ENCODE results near the gene TMIGD3. TPM values are rescaled to one million over a fixed set of nuclear protein-coding genes. Genes with fewer than 3 reads are reported as not detected.

Gene TMIGD3
- total RNA-seq, 4 donors from 2014 or later: 0.27 to 0.95 TPM; not detected in 2

DNA sequence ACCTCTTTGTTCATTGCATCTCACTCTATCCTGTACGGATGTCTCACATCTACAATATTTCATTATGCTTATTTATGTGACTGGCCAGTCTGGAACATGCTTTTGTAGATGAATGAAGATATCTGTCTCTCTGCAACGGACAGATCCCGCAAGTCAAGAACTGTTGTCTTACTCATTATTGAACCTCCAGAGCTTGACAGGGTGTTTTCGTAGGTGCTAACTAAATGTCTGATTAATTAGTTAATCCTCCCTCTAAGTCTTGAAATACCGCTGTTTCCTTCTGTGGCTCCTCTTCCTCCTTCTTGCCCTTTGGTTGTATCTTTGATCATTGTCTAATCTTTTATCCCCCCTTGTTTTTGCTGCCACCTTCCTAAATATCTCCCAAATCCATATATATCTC lies 32.8 kb downstream of the TMIGD3 start:
- H3K27me3 ChIP-seq: no peaks in the 10 kb centered on the region
- H3K9me3 ChIP-seq: no peaks in the 10 kb centered on the region
- H3K4me1 ChIP-seq: no peaks in the 10 kb centered on the region
- H3K36me3 ChIP-seq: peaks cover 0 to 9% (median 6%) of the 10 kb centered on the region in 4 donors
- TF ChIP-seq POLR2A (IDR thresholded peaks at IDR 0.05): no peak
- no peak for TF ChIP-seq CTCF (IDR thresholded peaks at IDR 0.05)
- no peak for TF ChIP-seq POLR2AphosphoS5 (IDR thresholded peaks at IDR 0.05)
- no peak for TF ChIP-seq EP300 (IDR thresholded peaks at IDR 0.05; ENCODE audit: low read depth)
- no peak overlapping the region for H3K4me3 ChIP-seq
- in situ Hi-C loops (cut with MboI; ENCODE audit: low pct_ligation_motif_present in 1 of 4, low pct_unique_long_range_greater_than_20kb in 1 of 4, low sequenced_read_pairs in 3 of 4) (no loop called here), intact Hi-C loops (cut with DNase I; ENCODE audit: low total_unique reads) (no loop called here)
- 78 to 83% methylated on average over 5 of the region's 5 CpGs for WGBS, 2 donors (ENCODE audit: low coverage in 1 of 2)
- H3K27ac ChIP-seq: peak overlapping the region; percentile 32 to 56 (median 45)
- DNase-seq: no peak

GRCh38 chr1:111469539-111469938 lies 33.9 kb downstream of the TMIGD3 start:
- in situ Hi-C loops (cut with MboI; ENCODE audit: low pct_ligation_motif_present in 1 of 4, low pct_unique_long_range_greater_than_20kb in 1 of 4, low sequenced_read_pairs in 3 of 4): no loop called here
- TF ChIP-seq EP300 (IDR thresholded peaks at IDR 0.05; ENCODE audit: low read depth) (no peak), CTCF (IDR thresholded peaks at IDR 0.05) (no peak), POLR2AphosphoS5 (IDR thresholded peaks at IDR 0.05) (no peak), POLR2A (IDR thresholded peaks at IDR 0.05) (no peak)
- intact Hi-C loops (cut with DNase I; ENCODE audit: low total_unique reads): no loop called here
- DNase-seq: no peak
- no peaks in the 10 kb centered on the region for H3K27me3 ChIP-seq
- no peak overlapping the region for H3K4me3 ChIP-seq
- no peaks in the 10 kb centered on the region for H3K9me3 ChIP-seq
- no peak overlapping the region for H3K27ac ChIP-seq
- peaks cover 0 to 14% (median 7%) of the 10 kb centered on the region in 4 donors for H3K36me3 ChIP-seq
- H3K4me1 ChIP-seq: no peaks in the 10 kb centered on the region

DNA sequence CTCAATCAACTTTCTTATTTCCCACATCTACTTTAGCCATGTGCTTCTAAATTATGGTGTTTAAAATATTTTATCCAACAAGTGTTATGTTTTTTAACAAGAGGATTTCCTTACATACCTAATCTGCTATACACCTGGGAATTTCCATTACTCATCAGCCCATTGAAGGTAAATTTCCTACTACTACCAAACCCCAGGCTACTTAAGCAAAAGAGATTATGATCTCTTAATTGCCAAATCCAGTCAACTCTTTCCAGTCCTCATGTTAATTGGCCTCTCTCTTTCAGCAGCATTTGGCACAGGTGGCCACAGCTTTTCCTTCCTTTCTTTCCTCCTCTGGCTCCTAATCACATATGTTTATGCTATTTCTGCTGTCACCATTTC lies 34.7 kb downstream of the TMIGD3 start:
- H3K36me3 ChIP-seq: peaks cover 0 to 14% (median 7%) of the 10 kb centered on the region in 4 donors
- H3K9me3 ChIP-seq: no peaks in the 10 kb centered on the region
- no peak overlapping the region for H3K27ac ChIP-seq
- no peak for DNase-seq
- no peak overlapping the region for H3K4me3 ChIP-seq
- H3K27me3 ChIP-seq: no peaks in the 10 kb centered on the region
- intact Hi-C loops (cut with DNase I; ENCODE audit: low total_unique reads) (no loop called here), in situ Hi-C loops (cut with MboI; ENCODE audit: low pct_ligation_motif_present in 1 of 4, low pct_unique_long_range_greater_than_20kb in 1 of 4, low sequenced_read_pairs in 3 of 4) (no loop called here)
- TF ChIP-seq POLR2A (IDR thresholded peaks at IDR 0.05): no peak
- no peak for TF ChIP-seq CTCF (IDR thresholded peaks at IDR 0.05)
- no peak for TF ChIP-seq POLR2AphosphoS5 (IDR thresholded peaks at IDR 0.05)
- TF ChIP-seq EP300 (IDR thresholded peaks at IDR 0.05; ENCODE audit: low read depth): no peak
- no peaks in the 10 kb centered on the region for H3K4me1 ChIP-seq

DNA sequence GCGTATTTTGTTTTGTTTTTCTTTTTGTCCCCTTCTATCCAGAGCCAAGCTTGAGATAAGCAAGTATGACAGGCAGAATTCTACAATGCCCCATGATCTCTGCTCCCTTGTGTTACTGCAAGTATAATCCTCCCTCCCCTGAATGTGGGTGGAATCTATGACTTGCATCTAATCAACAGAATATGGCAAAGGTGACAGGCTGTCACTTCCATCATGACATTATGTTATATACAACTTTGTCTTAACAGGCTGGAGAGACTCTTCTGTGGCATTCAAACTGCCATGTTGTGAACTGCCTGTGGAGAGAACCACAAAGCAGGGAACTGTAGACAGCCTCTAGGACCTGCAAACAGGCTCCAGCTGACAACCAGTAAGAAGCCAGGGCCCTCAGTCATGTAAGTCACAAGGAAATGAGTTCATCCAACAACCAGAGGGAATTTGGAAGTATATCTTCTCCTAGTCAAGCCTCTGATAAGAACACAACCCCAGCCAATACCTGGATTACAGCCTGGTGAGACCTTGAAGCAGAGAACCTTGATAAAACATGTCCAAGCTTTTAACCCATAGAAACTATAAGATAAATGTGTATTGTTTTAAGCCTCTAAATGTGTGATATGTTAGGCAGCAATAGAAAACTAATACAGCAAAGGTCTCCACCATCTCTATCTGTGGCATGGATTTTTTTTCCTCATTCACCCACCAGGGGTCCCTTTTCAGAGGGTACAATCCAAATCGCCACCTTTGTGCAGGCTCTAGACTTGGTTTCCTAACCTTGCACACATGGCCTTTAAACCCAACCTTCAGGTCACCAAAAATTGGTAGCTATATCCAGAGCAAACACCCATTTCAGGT lies 35.3 kb downstream of the TMIGD3 start:
- Histone ChIP-seq H3K27ac (no peak overlapping the region), H3K9me3 (no peaks in the 10 kb centered on the region), H3K27me3 (no peaks in the 10 kb centered on the region), H3K4me3 (no peak overlapping the region), H3K4me1 (no peaks in the 10 kb centered on the region), H3K36me3 (peaks cover 0 to 14% (median 7%) of the 10 kb centered on the region in 4 donors)
- intact Hi-C loops (cut with DNase I; ENCODE audit: low total_unique reads): no loop called here
- 88 to 94% methylated on average over 2 of the region's 2 CpGs for WGBS, 2 donors (ENCODE audit: low coverage in 1 of 2)
- TF ChIP-seq CTCF (IDR thresholded peaks at IDR 0.05): no peak
- in situ Hi-C loops (cut with MboI; ENCODE audit: low pct_ligation_motif_present in 1 of 4, low pct_unique_long_range_greater_than_20kb in 1 of 4, low sequenced_read_pairs in 3 of 4): no loop called here
- DNase-seq: no peak
